Sigmoid colon (tissue), 7 donors: Measurements from ENCODE around the gene ACTN1. TPM values are rescaled to one million over a fixed set of nuclear protein-coding genes. Genes with fewer than 3 reads are reported as not detected.

ENCODE experiments used
- DNase-seq: peaks from one replicate; pipeline ENCODE4 v3.0.0-alpha.2; 2019
- H3K27ac ChIP-seq, 4 donors: fragments of 200-600 bp; sonication (generic); one replicate each; pipeline ENCODE4 v1.5.1; 2016 to 2019; ENCODE audit warnings: mild to moderate bottlenecking in 1 of 4
- H3K27me3 ChIP-seq, 3 donors: fragments of 200-600 bp; sonication (generic); one replicate each; pipeline ENCODE4 v1.5.1; 2019; ENCODE audit warnings: mild to moderate bottlenecking in 1 of 3
- H3K36me3 ChIP-seq, 4 donors: fragments of 200-600 bp; sonication (generic); one replicate each; pipeline ENCODE4 v1.5.1; 2016 to 2019
- H3K4me1 ChIP-seq, 4 donors: fragments of 200-600 bp; sonication (generic); one replicate each; pipeline ENCODE4 v1.5.1; 2017 to 2019
- H3K4me3 ChIP-seq, 4 donors: fragments of 200-600 bp; sonication (generic); one replicate each; pipeline ENCODE4 v1.5.1; 2017 to 2019; ENCODE audit warnings: mild to moderate bottlenecking in 2 of 4, moderate library complexity in 1 of 4
- H3K9me3 ChIP-seq, 4 donors: fragments of 200-600 bp in 3 of 4; sonication (generic) in 3 of 4; one replicate each; pipeline versions ENCODE4 v1.5.1 to v1.6.1; 2013 to 2019
- CTCF ChIP-seq, 4 experiments: fragments of 450-650 bp in 3 of 4; fragments of 200-600 bp in 1 of 4; IDR thresholded peaks; one replicate each; pipeline ENCODE4 v1.5.1; 2016 to 2019; ENCODE audit warnings: antibody characterized with exemption in 4 of 4, mild to moderate bottlenecking in 3 of 4, moderate library complexity in 2 of 4
- EP300 ChIP-seq, 4 donors: sonication (generic); formaldehyde crosslinking; IDR thresholded peaks; one replicate each; pipeline ENCODE4 v1.6.1; 2017; ENCODE audit warnings: antibody characterized with exemption in 4 of 4
- POLR2A ChIP-seq, 2 donors: fragments of 450-650 bp; IDR thresholded peaks; one replicate each; pipeline ENCODE4 v1.6.1; 2016; ENCODE audit warnings: antibody characterized with exemption in 2 of 2, mild to moderate bottlenecking in 2 of 2, moderate library complexity in 2 of 2
- POLR2AphosphoS5 ChIP-seq, 4 donors: sonication (generic); formaldehyde crosslinking; IDR thresholded peaks; one replicate each; pipeline ENCODE4 v1.6.1; 2017; ENCODE audit warnings: antibody characterized with exemption in 4 of 4
- WGBS, 2 donors: extraction: QIAGEN DNeasy Blood & Tissue Kit; methylation state at CpG; one replicate each; pipeline ENCODE4 v1.1.7; 2013; 5-methylcytosine and 5-hydroxymethylcytosine counted together
- intact Hi-C: fragments of 100-400 bp; cut with DNase I; formaldehyde crosslinking; loops from one replicate; pipeline ENCODE4 v1.15.1; 2023
- polyA plus RNA-seq, 3 donors: library from polyadenylated mRNA; stranded (reverse); fragments of 200-250 nt; gene quantifications; one replicate each; pipeline ENCODE4 v1.2.3, GENCODE V29; 2013
- total RNA-seq, 4 donors: library from RNA; depleted of rRNA; stranded (reverse); fragments of >200 nt; gene quantifications; one replicate each; pipeline ENCODE4 v1.1.0, GENCODE V29; 2016
- donor health status: healthy with polysubstance abuse.
- donor health status: Bipolar disorder and iron deficiency.
- donor health status: healthy.

Gene ACTN1
- total and polyA plus RNA-seq, 7 donors, result 20.1 to 1,069 (median 372) TPM

DNA sequence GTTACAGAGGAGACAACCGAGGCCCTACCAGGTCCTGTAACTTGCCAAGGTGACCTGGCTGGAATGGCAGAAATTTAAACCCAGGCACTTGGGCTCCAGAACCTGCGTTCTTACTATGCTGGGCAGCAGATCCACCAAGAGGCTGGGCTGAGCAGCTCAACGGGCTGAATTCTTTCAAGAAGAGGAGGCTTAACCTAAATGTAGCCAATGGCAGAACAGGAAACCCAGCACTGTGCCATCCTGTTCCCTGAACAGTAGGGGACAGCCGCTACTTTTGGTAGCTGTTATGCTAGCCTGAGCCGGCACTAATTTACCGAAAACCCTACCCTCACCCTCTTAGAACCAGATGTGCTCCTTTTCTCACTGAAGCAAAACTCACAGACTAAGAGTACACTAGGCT, 86.1 kb downstream of the ACTN1 start:
- peak; percentile 59 for DNase-seq
- peaks cover 41 to 91% (median 69%) of the 10 kb centered on the region in 4 donors for H3K36me3 ChIP-seq
- H3K4me1 ChIP-seq, result peaks cover 0 to 92% (median 81%) of the 10 kb centered on the region in 4 donors
- 89 to 93% methylated on average over 6 of the region's 6 CpGs for WGBS, 2 donors
- H3K27ac ChIP-seq, result peak overlapping the region; percentile 98 to 100 (median 100)
- no peaks in the 10 kb centered on the region for H3K27me3 ChIP-seq
- no peak overlapping the region for H3K4me3 ChIP-seq
- intact Hi-C loops, result no loop called here
- no peaks in the 10 kb centered on the region for H3K9me3 ChIP-seq
- TF ChIP-seq POLR2AphosphoS5 (IDR thresholded peaks at IDR 0.05), result no peak
- no peak for TF ChIP-seq EP300 (IDR thresholded peaks at IDR 0.05)
- no peak for TF ChIP-seq CTCF (IDR thresholded peaks at IDR 0.05)
- TF ChIP-seq POLR2A (IDR thresholded peaks at IDR 0.05), result no peak

DNA sequence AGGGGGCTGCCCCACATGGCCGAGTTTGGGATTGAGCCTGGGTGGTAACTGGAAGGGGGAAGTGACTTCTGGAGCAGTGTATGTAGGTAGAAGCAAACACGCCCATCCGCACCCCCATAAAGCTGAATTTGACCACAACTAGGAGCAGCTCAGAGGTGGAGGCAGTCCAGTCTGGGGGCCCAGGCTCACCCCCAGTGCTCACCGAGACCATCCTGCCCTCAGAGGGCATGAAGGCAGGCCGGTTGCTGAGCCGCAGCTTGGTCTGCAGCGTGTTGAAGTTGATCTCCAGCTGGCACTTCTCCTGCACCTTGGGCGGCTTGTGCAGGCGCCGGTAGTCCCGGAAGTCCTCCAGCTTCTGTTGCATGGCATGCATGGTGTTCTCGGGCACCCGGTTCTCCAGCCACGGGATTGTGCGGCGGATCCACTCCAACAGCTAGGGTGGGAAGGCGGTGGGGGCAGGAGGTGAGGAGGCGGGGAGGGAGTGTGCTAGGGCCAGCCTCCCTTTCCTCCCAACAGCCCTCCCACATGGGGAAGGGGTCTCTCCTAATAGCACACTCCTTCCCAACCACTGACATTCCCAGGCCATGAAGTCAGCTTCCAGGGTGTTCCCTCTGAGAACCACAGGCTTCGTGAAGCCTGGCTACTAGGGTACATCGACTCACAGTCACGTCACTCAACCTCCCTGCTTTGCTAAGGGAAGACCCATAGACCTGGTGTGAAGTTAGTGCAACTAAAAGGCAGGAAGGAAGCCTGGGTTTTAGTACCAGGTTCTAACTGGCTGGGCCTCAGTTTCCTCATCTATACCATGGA, 87.0 kb downstream of the ACTN1 start:
- TF ChIP-seq POLR2A (IDR thresholded peaks at IDR 0.05) (no peak), EP300 (IDR thresholded peaks at IDR 0.05) (no peak), POLR2AphosphoS5 (IDR thresholded peaks at IDR 0.05) (no peak)
- peak; percentile 67 for DNase-seq
- intact Hi-C loops, result no loop called here
- H3K4me3 ChIP-seq, result no peak overlapping the region
- H3K9me3 ChIP-seq, result no peaks in the 10 kb centered on the region
- WGBS, 2 donors, result 91 to 94% methylated on average over 21 of the region's 21 CpGs
- H3K4me1 ChIP-seq, result peaks cover 0 to 90% (median 79%) of the 10 kb centered on the region in 4 donors
- H3K27ac ChIP-seq, result peak overlapping the region; percentile 98 to 100 (median 100)
- peaks cover 41 to 84% (median 69%) of the 10 kb centered on the region in 4 donors for H3K36me3 ChIP-seq
- no peaks in the 10 kb centered on the region for H3K27me3 ChIP-seq

DNA sequence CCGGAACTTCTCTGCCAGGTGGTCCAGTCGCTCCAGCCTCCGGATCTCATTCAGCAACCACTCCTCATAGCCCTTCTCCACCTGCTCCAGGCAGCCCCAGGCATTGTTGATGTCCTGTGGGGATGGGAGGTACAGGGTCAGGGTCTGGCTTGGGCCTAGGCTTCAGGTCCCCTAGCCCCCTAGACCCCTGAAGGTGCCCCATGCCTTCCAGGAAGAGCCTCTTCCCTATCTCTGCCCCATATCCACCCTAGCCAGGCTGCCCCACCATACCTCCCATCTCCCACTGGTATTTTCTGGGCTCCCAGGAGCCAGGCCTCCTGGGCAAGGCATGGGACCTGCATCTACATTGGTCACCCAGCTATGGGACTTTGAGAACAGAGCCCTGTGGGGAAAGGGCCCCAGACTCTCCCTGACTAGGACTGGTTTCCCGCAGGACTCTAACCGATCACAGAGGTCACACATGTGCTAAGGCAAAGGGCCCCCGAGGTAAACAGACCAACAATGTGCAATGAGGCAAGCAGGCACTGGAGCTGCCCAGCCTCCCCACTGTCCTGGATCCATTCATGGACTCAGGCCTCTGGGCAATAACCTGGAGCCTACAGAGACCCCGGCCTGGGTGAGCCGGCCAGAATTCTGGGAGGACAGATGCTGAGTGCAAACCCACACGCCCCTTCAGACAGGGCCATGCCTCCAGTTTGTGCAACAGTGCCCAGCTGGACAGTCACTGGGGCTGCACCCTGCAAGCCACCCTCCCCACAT, 88.8 kb downstream of the ACTN1 start:
- intact Hi-C loops, result no loop called here
- Histone ChIP-seq H3K4me3 (no peak overlapping the region), H3K9me3 (no peaks in the 10 kb centered on the region), H3K27me3 (no peaks in the 10 kb centered on the region), H3K27ac (peak overlapping the region; percentile 82 to 100 (median 99)), H3K4me1 (peaks cover 0 to 90% (median 83%) of the 10 kb centered on the region in 4 donors), H3K36me3 (peaks cover 45 to 77% (median 65%) of the 10 kb centered on the region in 4 donors)
- 91 to 92% methylated on average over 9 of the region's 9 CpGs for WGBS, 2 donors
- TF ChIP-seq POLR2A (IDR thresholded peaks at IDR 0.05) (no peak), EP300 (IDR thresholded peaks at IDR 0.05) (no peak), CTCF (IDR thresholded peaks at IDR 0.05) (no peak), POLR2AphosphoS5 (IDR thresholded peaks at IDR 0.05) (no peak)
- peak; percentile 59 for DNase-seq

DNA sequence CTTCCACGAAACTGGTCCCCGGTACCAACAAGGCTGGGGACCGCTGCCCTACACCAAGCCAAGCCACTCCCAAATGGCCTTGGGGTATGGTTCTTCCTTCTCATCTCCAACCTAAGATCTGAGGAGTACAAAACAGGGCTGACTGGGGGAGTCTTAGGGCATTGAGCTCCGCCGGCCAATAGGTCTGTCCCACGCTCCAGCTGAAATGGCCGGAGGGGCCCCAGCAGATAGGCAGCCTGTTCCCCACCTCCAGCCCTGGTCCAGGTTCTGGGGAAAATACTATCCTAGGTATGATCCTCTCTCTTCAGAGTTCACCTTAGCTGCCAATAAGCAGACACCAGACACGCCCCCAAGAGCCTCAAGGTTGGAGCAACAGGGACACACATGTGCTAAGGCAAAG, 90.2 kb downstream of the ACTN1 start:
- H3K4me3 ChIP-seq, result no peak overlapping the region
- intact Hi-C loops, result no loop called here
- H3K9me3 ChIP-seq, result no peaks in the 10 kb centered on the region
- peak; percentile 49 for DNase-seq
- H3K4me1 ChIP-seq, result peaks cover 0 to 90% (median 83%) of the 10 kb centered on the region in 4 donors
- peak overlapping the region; percentile 82 to 100 (median 99) for H3K27ac ChIP-seq
- 94 to 96% methylated on average over 8 of the region's 8 CpGs for WGBS, 2 donors
- H3K36me3 ChIP-seq, result peaks cover 60 to 85% (median 79%) of the 10 kb centered on the region in 4 donors
- TF ChIP-seq POLR2A (IDR thresholded peaks at IDR 0.05) (no peak), CTCF (IDR thresholded peaks at IDR 0.05) (no peak), EP300 (IDR thresholded peaks at IDR 0.05) (no peak), POLR2AphosphoS5 (IDR thresholded peaks at IDR 0.05) (no peak)
- H3K27me3 ChIP-seq, result no peaks in the 10 kb centered on the region
